G401 (cell line): ENCODE data around the gene ANTKMT. TPM values are rescaled to one million over a fixed set of nuclear protein-coding genes. Genes with fewer than 3 reads are reported as not detected.

Source experiments
- DNase-seq: peaks from one replicate; pipeline ENCODE4 v3.0.0-alpha.2; 2015; ENCODE audit warnings: low spot score
- in situ Hi-C: cut with HindIII; loops from 2 replicates; pipeline ENCODE4 v1.10.0; 2016; ENCODE audit warnings: low sequenced_read_pairs, mixed read lengths
- total RNA-seq: library from RNA; depleted of rRNA; stranded (reverse); fragments of >200 nt; shearing (Covaris generic); gene quantifications from 2 replicates; pipeline ENCODE4 v1.2.3, GENCODE V29; 2014

ANTKMT gene
- total RNA-seq, 1 experiment from 2014 or later = 47.6 TPM

GRCh38 chr16:721765-722540, 1.0 kb downstream of the ANTKMT start:
- in situ Hi-C loops = loop anchor here (25.0 kb wide), 1 partner anchor 140 kb away; no protein-coding TSS in a partner anchor

DNA sequence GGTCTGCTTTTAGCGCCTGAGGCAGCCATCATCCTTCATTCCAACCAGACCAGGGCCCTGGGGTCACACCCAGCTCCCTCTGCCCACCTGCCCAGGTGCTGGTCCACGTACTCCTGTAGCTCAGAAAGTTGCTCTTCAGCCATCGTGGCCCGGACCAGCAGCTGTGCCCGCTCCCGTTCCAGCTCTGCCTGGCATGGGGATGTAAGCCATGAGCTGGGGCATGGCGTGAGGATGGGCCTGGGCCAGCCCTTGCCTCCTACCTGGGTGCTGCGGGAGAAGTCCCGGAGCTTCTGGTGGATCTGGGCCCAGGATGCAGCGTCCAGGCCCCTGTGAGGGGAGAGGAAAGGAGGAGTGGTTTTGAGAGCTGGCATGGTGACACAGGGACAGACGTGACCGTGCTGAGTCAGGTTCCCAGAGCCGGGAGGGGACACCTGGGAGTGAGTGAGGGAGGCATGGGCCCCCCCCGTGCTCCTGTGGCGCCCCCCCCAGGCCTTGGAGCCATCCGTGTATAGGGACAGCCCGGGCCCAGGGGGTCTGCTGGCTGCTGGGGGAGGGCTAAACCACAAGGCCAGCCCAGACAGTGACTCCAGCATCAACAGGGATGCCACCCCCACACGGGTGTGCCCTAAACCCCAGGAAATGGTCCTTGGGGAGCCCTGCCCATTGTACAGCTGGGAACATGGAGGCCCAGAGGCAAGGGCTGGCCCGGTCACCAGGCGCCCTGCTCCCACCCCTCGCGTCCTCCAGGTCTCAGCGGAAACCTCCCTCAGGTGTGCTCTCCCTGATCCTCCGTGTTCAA, 2.1 kb downstream of the ANTKMT start:
- peak; percentile 19 for DNase-seq
- in situ Hi-C loops = loop anchor here (25.0 kb wide), 1 partner anchor 139 kb away; no protein-coding TSS in a partner anchor

More at GRCh38 chr16:721765-722540, 1.0 kb downstream of the ANTKMT start:
- peak; percentile 3 for DNase-seq

GRCh38 chr16:723695-724094, 2.7 kb downstream of the ANTKMT start:
- DNase-seq = no peak
- in situ Hi-C loops = loop anchor here (25.0 kb wide), 1 partner anchor 139 kb away; no protein-coding TSS in a partner anchor

- DNase-seq = peak; percentile 29
- in situ Hi-C loops = loop anchor here (25.0 kb wide), 1 partner anchor 138 kb away; no protein-coding TSS in a partner anchor
These were observed 3.5 kb downstream of the ANTKMT start for GRCh38 chr16:724188-725040.

GRCh38 chr16:725041-725376, 4.1 kb downstream of the ANTKMT start:
- in situ Hi-C loops = no loop called here
- no peak for DNase-seq

DNA sequence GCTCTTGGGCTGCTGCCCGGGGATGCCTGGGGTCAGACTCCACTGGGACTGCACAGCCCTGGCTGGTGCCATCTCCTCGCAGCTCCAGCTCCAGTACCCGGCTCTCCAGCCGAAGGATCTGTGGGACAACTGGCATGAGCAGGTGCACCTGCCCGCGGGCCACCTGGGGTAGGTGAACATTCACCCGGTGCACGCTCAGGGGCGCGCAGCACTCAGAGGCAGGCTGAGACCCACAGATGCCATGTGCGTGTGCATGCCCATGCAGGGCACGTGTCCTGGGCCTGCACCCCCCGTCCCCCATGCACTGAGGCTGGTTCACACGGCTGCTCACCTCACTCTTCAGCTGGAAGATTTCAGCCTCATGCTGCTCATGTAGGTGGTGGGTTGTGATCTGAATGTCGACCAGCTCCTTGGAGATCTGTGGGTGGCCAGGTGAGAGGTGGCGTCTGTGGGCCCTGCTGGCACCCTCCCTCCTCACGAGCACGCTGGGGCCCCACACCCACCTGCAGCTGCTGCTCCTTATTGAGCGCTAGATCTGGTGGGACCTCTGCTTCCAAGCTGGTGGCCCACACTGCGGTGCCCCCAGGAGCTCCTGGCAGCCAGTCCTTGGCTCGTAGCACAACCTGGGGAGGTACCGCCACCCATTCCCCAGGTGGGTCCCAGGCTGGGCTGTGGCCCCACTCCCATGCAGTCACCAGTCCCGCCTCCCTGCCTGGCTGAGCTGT, 4.7 kb downstream of the ANTKMT start:
- in situ Hi-C loops = no loop called here
- DNase-seq = no peak

DNA sequence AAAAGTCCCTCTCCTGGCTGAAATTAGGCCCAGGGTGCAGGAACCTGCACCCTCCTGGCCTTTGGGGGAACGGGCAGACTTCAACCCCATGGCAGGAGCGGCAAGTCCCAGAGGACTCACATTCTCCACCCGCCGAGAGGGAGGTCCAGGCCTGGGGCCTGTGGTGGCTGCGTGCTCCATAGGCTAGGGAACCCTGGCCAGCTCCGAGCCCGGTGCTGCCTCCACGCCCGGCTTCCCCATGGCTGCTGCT, 5.2 kb downstream of the ANTKMT start:
- DNase-seq = no peak
- in situ Hi-C loops = no loop called here

DNA sequence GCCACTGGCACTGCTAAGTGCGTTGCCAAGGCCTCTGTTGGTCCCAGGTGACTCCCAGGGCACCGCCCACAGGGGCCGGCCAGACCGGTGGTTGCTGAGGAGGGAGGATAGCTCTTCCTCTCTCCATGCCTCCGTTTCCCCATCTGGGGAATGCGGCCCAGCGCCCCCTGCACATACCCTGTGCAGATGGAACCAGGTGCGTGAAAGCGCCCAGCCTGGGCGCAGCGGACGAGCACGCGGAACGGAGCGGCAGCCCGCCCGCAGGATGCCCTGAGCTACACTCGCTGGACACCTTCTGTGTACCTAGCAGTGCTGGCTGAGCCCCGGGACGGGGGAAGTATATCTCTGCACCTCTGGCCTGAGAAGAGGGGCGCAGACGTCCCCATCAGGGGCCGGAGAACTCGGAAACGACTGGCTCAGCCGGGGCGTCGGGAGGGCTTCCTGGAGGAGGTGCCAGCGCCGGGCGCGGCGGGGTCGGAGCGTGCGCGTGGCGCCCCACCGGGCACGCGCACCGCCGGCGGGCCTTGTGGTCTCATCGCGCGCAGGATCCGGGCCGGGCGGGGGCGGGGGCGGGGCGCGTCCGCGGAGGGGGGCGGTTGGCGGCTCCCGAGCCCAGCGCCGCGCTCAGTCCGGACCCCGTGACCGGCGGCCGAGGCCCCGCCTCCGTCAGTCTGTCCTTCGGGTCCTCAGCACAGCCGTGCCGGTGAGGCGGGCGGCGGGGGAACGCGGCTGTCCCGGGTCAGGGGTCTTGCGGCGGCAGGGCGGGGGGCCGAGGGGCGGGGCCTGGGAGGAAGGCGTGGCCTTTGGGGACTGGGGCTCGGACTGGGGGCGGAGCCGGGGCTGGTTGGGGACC, 5.7 kb downstream of the ANTKMT start, which contains the start of the genes CCDC78 and HAGHL:
Gene CCDC78 (minus strand): TSS at position 6 of the 853 bp plus-strand sequence. CDS start 76 bp downstream, outside the sequence.
Gene HAGHL (plus strand): TSS at position 669 of the 853 bp plus-strand sequence. CDS start 404 bp downstream, outside the sequence.
- peak; percentile 45 for DNase-seq
- in situ Hi-C loops = no loop called here

- in situ Hi-C loops = no loop called here
- DNase-seq = no peak
These were observed 6.5 kb downstream of the ANTKMT start for GRCh38 chr16:727291-727977.

DNA sequence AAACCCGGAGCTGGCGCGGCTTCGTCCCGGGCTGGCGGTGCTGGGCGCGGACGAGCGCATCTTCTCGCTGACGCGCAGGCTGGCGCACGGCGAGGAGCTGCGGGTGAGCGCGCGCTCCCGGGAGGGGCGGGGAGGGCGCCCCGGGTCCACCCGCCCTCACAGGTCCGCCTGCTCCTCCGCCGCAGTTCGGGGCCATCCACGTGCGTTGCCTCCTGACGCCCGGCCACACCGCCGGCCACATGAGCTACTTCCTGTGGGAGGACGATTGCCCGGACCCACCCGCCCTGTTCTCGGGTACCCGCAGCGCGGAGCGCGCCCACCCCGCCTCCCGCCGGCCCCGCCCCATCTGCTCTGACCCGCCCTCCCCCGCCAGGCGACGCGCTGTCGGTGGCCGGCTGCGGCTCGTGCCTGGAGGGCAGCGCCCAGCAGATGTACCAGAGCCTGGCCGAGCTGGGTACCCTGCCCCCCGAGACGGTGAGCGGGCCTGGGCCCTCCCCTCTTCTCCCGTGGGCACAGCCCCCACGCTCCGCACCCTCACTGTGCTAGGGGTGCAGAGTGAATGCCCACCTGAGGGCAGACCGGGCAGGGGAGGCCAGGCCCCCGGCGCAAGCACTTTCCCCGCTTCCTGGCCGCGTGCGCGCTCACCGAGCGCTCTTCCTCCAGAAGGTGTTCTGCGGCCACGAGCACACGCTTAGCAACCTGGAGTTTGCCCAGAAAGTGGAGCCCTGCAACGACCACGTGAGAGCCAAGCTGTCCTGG, 7.4 kb downstream of the ANTKMT start:
- DNase-seq = peak; percentile 81
- in situ Hi-C loops = no loop called here

DNA sequence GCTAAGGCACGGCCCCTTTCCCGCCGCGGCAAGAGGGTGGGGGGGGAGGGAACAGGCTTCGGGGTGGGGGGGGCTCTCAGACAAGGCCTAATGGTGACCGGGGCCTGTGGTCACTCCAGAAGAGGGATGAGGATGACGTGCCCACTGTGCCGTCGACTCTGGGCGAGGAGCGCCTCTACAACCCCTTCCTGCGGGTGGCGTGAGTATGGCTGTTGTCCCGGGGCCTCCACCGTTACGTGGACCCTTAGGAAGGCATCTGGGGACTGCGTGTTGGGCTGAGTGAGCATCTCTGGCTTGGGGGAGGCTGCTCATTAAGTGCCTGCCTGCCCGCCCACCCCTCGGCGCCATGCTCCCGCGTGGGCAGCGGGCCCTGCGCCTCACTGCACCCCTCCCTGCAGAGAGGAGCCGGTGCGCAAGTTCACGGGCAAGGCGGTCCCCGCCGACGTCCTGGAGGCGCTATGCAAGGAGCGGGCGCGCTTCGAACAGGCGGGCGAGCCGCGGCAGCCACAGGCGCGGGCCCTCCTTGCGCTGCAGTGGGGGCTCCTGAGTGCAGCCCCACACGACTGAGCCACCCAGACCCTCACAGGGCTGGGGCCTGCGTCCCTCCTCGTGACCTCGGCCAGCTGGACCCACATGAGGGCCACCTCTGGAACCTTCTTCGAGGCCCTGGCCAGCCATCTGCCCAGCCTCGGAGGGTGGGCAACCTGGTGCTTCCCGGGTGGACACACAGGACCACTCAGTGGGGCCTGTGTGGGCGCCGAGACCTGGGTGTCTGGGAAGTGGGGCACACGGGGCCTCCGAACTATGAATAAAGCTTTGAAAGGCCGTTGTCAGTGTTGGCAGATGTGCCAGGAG, 8.2 kb downstream of the ANTKMT start:
- no peak for DNase-seq
- in situ Hi-C loops = no loop called here

DNA sequence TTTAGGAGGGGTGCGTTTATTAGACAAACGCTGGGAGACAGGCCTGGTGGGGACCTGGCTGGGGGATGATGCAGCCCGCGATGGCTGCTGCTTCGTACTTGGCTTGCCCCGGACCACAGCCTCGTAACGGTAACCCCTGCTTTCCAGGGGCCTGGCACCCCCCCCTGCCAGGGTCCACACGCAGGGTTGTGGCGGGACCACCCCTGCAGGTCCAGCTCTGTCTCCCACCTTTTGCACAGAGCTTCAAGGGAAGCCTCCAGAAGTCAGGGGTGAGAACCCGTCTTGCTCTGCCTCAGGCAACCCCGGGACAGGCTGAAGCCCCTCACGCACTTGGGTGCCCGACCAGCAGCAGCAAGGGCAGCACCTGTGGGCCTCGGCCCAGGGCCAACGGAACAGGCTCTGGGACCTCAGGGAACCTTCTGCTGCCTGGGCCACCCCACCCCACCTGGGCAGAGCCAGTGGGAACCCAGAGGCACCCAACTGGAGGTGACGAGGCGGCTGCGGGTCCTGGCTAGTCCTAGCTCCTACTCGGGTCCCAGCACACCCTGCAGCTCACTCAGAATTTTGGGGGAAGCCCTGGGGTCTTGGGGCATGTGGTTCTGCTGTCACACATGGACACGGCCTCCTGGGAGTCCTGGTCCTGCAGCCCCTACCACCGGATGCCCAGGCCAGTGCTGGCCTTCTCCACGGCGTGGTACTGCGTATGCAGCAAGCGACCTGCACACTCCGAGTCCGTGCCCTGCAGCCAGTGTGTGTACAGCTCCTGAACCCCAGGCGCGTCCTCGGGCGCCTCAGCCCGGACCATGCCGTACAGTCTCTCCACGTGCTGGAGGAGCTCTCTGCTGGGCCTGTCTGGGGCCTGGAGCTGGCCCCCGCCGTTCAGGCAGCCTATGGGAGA, 9.1 kb downstream of the ANTKMT start:
- in situ Hi-C loops = no loop called here
- DNase-seq = no peak

DNA sequence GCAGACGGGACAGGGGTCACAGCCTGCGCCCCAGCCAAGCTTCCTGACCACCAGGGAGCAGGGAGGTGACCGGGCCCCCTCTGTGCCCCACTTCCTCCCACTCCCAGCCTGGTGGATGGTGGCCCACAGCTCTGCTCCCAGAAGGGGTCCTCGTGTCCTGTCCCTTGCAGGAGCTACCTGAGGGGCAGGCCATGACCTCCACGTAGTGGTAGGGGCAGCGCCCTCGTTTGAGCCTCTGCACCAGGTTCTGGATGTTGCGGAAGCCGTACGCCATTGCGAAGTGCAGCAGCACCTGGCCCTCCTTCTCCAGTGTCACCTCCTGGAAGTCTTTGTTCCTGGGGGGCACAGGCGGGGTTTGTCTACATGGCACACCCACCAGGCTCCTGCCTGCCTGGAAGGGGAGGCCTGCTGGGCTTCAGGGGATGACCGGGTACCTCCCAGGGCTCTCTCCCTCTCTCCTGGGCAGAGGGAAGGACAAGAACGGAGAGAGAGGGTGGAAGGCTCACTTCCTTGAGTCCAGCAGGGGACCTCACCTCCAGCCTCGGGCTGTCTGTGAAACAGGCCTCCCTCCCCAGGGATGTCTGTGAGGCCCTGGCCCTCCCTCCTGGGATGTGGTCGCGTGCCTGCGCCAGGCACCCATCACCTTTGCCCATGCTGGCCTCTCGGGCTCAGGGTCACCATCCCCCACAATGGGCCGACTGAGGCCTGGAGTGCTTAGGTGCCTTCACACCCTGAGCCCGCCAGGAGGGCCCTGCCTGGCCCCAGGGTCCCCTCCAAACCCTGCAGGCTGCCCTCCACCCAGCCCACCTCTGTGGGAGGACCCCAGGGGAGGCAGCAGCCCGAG, 9.9 kb downstream of the ANTKMT start:
- in situ Hi-C loops = no loop called here
- no peak for DNase-seq

DNA sequence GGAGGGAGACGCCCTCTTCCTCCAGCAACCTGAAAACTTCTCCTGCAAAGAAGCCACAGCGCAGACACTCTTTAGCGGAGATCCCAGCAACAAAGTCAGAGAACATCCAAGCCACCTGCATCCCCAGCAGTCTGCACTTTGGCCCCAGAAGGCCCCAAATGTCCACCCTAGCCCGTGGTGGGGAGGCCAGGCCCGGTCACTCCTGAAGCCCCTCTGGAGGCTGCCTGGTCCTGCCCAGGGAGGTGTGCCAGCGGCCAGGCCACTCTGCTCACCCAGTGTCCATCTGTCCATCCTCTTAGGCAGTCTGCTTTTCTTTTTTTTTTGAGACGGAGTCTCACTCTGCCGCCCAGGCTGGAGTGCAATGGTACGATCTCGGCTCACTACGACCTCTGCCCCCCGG, 11.4 kb downstream of the ANTKMT start:
- in situ Hi-C loops = no loop called here
- no peak for DNase-seq
